Left ventricle myocardium inferior (tissue), 1 donor: ENCODE results near the gene LDHB. TPM values are rescaled to one million over a fixed set of nuclear protein-coding genes. Genes with fewer than 3 reads are reported as not detected.
"Not testable (repeated sequence)": the region's sequence is repeated elsewhere in the genome, so short reads cannot be mapped to it uniquely, and the experiment has no call there.

Experiments used
- DNase-seq: peaks from one replicate; pipeline ENCODE4 v3.0.0-alpha.2; 2020
- H3K27ac ChIP-seq: fragments of 200-600 bp; replicated peaks from 2 replicates; pipeline ENCODE4 v1.8.0; 2021
- H3K27me3 ChIP-seq: fragments of 200-600 bp; 2 replicates; pipeline ENCODE4 v1.8.0; 2021; ENCODE audit warnings: low read depth
- H3K36me3 ChIP-seq: fragments of 200-600 bp; 2 replicates; pipeline ENCODE4 v1.8.0; 2021
- H3K4me1 ChIP-seq: fragments of 200-600 bp; 2 replicates; pipeline ENCODE4 v1.8.0; 2021
- H3K4me3 ChIP-seq: fragments of 200-600 bp; 2 replicates; pipeline ENCODE4 v1.8.0; 2021; ENCODE audit warnings: mild to moderate bottlenecking, moderate library complexity
- H3K9me3 ChIP-seq: fragments of 200-600 bp; replicated peaks from 2 replicates; pipeline ENCODE4 v1.8.0; 2021
- intact Hi-C: fragments of 100-400 bp; cut with micrococcal nuclease; formaldehyde crosslinking; loops from one replicate; pipeline ENCODE4 v1.11.0; 2022
- total RNA-seq: library from RNA; stranded (reverse); fragmentation: NEBNext Ultra II Directional; extraction: Animal tissue kit (Norgen Biotek cat#: 25700); gene quantifications from one replicate; pipeline ENCODE4 v1.2.1, GENCODE V29; 2021
- TF ChIP-seq, protein P1 (sequence below): fragments of 200-600 bp; IDR thresholded peaks from 2 replicates; pipeline ENCODE4 v1.8.0; 2021; ENCODE audit warnings: antibody characterized with exemption, mild to moderate bottlenecking, borderline replicate concordance
- donor health status: DM: no; HTN: yes; CAD: no; lungs with severe emphysema.

Gene LDHB
- total RNA-seq, 1 donor from 2014 or later, result 2,441 TPM

DNA sequence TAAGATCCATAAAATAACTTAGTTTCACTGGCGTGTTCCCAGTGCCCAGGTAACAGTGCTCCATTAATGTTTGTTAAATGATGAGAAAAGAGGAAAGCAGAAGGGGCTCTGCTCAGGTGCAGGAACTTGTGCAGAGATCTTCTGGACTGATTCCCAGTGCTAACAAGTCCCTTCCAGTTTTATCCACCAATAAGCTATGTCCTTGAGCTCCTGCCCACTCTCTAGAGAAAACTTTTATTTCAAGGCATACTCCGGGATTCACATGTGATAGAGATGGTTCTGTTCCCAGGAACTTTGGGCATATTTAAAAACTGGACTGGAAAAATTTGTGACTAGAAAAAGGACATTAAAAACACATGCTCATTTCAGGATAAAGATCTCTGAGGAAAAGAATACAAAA lies 54.9 kb downstream of the LDHB start:
- Histone ChIP-seq H3K36me3 (no peaks in the 10 kb centered on the region), H3K9me3 (no peaks in the 10 kb centered on the region), H3K27ac (no peak overlapping the region)

DNA sequence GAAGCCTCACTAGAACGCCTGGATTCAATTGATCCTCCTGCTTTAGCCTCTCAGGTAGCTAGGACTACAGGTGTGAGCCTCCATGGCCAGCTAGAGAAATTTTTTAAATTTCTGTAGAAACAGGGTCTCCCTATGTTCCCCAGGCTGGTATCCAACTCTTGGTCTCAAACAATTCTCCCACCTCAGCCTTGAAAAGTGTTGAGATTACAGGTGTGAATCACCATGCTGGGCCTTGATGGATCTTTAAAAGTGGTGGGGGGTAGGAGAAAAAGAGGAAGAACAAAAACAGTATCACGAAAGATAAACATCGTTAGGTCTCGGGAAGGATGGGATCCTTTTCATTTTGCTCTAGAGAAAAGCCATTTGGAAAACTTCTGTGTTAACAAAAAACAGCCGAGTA lies 57.4 kb downstream of the LDHB start:
- Histone ChIP-seq H3K4me3 (no peak overlapping the region), H3K4me1 (no peaks in the 10 kb centered on the region), H3K27ac (no peak overlapping the region), H3K9me3 (peaks cover 4% of the 10 kb centered on the region), H3K27me3 (no peaks in the 10 kb centered on the region), H3K36me3 (no peaks in the 10 kb centered on the region)
- DNase-seq, result no peak
- TF ChIP-seq, protein P1, sequence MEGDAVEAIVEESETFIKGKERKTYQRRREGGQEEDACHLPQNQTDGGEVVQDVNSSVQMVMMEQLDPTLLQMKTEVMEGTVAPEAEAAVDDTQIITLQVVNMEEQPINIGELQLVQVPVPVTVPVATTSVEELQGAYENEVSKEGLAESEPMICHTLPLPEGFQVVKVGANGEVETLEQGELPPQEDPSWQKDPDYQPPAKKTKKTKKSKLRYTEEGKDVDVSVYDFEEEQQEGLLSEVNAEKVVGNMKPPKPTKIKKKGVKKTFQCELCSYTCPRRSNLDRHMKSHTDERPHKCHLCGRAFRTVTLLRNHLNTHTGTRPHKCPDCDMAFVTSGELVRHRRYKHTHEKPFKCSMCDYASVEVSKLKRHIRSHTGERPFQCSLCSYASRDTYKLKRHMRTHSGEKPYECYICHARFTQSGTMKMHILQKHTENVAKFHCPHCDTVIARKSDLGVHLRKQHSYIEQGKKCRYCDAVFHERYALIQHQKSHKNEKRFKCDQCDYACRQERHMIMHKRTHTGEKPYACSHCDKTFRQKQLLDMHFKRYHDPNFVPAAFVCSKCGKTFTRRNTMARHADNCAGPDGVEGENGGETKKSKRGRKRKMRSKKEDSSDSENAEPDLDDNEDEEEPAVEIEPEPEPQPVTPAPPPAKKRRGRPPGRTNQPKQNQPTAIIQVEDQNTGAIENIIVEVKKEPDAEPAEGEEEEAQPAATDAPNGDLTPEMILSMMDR, result no peak
- intact Hi-C loops, result loop anchor here (5.0 kb wide), 1 partner anchor 82 kb away; no protein-coding TSS in a partner anchor

More for the DNA sequence above, 54.9 kb downstream of the LDHB start:
- H3K27me3 ChIP-seq, result no peaks in the 10 kb centered on the region
- intact Hi-C loops, result loop anchor here (5.0 kb wide), 1 partner anchor 80 kb away; no protein-coding TSS in a partner anchor
- TF ChIP-seq, protein P1, result no peak
- H3K4me1 ChIP-seq, result peaks cover under 1% of the 10 kb centered on the region
- no peak for DNase-seq
- H3K4me3 ChIP-seq, result no peak overlapping the region

DNA sequence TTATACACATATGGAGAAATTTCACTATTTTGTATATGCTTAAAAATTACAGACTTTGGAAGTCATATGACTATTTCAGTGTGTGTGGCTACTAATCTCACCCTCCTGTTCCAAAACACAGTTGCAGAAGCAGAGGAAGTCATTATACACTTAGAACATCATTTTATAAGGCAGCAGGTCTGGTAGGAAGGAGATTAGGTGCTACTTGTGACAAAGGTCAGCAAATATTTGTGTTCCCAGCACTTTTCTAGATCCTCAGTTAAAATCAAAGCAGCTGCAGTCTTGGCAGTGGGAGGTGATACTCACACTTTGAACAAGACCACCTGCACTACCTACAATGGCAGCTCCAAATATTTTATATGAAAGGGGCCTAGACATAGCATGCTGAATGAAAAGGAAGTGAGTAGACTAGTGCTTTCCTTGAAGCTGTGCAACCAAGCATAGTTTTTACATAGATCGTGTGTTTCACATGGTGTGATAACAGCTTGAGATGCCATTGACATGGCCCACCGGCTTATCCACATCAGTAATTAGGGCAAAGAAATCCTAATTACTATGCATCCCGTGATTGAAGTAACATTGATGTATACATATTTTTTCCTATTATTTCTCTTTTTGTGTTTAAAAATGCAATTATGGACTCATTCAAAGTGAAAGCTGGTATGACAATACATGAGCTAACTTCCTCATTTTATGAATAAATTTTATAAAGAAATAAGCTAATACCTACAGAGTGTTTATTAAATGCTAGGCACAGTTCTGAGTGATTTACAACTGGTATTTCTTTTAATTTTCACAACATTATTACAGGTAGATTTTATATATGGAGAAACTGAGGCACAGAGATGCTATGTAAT lies 58.3 kb downstream of the LDHB start:
- intact Hi-C loops, result no loop called here
- DNase-seq, result no peak
- Histone ChIP-seq H3K4me3 (no peak overlapping the region), H3K9me3 (peaks cover 10% of the 10 kb centered on the region), H3K4me1 (no peaks in the 10 kb centered on the region), H3K36me3 (peaks cover 3% of the 10 kb centered on the region), H3K27me3 (no peaks in the 10 kb centered on the region), H3K27ac (no peak overlapping the region)
- TF ChIP-seq, protein P1, result no peak

DNA sequence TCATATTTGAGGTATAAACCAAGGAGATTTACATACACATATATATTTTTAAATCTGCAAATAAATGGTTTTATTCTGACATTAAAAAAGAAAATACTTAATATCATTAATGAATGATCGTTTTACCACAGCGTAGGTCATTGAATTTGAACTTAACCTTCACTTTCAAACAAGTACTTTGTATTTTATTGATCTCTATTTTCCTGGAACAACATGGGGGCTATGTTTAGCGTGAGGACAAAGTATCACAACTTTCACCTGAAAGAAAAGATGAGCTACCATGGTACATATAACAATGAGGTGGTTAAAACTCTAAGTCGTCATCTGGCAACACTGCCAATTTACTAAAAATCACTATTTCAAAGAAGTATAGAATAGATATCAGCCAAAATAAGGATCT lies 59.0 kb downstream of the LDHB start:
- H3K9me3 ChIP-seq, result peaks cover 14% of the 10 kb centered on the region
- no peak for DNase-seq
- H3K4me1 ChIP-seq, result no peaks in the 10 kb centered on the region
- H3K36me3 ChIP-seq, result peaks cover 3% of the 10 kb centered on the region
- TF ChIP-seq, protein P1, result no peak
- H3K27ac ChIP-seq, result no peak overlapping the region
- intact Hi-C loops, result no loop called here
- no peak overlapping the region for H3K4me3 ChIP-seq
- H3K27me3 ChIP-seq, result no peaks in the 10 kb centered on the region

DNA sequence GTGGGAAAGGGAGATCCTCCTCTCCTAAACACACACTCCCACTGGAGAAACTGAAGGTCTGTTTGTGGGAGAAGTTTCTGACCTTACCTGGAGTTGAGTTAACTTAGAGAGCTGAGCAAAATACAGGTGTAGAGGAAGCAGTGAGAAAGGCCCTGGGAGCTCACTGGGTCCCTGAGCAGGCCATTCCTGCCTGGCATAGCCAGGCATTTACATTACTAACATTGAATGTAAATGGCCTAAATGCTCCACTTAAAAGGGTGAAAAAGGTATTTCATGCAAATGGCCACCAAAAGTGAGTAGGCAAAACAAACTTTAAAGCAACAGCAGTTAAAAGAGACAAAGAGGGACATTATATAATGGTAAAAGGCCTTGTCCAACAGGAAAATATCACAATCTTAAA lies 62.3 kb downstream of the LDHB start:
- DNase-seq, H3K27me3 ChIP-seq, intact Hi-C loops, H3K36me3 ChIP-seq, H3K4me1 ChIP-seq, H3K4me3 ChIP-seq, H3K27ac ChIP-seq: not testable (repeated sequence)
- peaks cover 40% of the 10 kb centered on the region for H3K9me3 ChIP-seq

DNA sequence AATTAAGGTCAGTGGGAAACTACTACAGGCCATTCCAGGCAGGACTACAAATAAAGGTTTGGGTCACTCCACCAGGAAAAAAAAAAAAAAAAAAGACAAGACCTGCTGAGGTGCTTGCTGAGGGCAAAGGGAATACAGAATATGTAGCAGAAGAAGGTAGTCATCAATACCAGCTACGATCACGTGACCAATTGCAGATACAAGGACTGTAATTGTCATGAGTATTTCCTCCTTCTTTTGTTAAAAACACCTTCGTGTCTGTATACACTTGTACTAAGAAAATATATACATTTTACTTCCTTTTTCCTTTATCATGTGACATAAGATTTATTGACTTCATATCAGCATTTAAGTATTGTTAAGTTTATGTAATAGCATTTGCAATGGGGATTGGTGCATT lies 72.2 kb downstream of the LDHB start:
- TF ChIP-seq, protein P1, result no peak
- no peak for DNase-seq
- Histone ChIP-seq H3K4me3 (no peak overlapping the region), H3K27ac (no peak overlapping the region), H3K27me3 (no peaks in the 10 kb centered on the region), H3K4me1 (no peaks in the 10 kb centered on the region), H3K9me3 (peaks cover 5% of the 10 kb centered on the region), H3K36me3 (no peaks in the 10 kb centered on the region)
- intact Hi-C loops, result no loop called here
